ENCODE results near the gene TRAPPC12.
"Not testable (repeated sequence)": the region's sequence is repeated elsewhere in the genome, so short reads cannot be mapped to it uniquely, and the experiment has no call there.

Gene TRAPPC12

DNA sequence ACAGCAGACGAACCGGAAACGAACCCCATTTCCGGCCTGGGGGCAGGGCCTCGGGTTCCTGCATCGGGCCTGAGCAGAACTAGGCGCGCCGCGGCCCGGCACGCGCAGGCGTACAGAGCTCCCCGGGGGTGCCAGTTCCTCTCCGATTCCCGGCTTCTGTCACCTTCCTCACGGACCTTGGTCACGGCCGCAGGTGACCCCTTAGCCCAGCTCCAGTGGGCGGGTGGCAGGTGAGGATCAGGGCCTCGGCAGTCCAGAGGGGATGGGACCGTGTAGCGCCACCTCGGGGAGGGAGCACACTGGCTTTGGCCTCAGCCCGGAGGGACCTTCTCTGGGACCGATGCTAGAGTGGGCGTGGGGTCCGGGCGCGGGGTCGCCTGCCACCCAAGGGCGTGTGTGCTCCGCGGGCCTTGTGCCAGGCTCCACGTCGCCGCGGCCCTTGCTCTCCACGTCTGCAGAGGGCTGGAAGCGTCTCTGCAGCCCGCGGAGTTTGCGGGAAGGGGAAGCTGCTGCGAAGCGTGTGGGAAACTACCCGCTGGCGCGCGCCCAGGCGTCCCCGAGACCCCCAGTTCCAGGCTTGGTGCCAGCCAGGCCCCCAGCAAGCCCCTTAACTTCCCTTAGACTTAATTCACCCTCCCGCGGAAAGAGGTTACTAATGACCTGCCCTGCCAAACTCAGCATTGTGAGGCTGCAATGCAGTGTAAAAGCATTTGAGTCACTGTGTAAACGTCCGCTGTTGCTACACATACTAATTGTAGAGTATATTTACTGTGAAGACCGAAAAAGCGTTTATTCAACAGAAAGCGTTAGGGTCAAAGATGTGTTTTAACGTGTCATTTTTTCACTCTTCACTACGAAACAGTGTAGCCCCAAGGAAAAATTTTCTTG, at the start of gene TRAPPC12:
TSS of gene TRAPPC12 (plus strand) at position 48 of the 888 bp plus-strand sequence. CDS start 7,930 bp downstream, outside the sequence.
- peak; percentile 95 for DNase-seq

DNA sequence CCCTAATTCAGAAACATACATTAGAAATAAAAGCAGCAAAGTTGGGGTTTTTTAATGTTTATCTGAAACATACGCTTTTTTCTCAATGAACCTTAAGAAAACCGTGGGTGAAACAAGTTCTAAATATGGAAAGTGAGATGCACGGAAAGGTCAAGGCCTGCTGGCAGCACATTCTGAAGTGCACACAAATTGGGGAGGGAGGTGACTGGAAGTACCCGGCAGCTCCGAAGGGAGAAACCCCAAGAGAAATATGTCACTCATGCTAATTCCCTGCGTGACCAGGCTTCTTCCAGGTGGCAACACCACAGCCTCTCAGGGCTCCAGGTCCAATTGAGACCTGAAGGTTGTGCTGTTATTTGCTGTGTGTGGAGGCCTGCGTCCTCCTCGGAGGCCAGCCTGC, 47.4 kb upstream of the TRAPPC12 start:
- DNase-seq: no peak

DNA sequence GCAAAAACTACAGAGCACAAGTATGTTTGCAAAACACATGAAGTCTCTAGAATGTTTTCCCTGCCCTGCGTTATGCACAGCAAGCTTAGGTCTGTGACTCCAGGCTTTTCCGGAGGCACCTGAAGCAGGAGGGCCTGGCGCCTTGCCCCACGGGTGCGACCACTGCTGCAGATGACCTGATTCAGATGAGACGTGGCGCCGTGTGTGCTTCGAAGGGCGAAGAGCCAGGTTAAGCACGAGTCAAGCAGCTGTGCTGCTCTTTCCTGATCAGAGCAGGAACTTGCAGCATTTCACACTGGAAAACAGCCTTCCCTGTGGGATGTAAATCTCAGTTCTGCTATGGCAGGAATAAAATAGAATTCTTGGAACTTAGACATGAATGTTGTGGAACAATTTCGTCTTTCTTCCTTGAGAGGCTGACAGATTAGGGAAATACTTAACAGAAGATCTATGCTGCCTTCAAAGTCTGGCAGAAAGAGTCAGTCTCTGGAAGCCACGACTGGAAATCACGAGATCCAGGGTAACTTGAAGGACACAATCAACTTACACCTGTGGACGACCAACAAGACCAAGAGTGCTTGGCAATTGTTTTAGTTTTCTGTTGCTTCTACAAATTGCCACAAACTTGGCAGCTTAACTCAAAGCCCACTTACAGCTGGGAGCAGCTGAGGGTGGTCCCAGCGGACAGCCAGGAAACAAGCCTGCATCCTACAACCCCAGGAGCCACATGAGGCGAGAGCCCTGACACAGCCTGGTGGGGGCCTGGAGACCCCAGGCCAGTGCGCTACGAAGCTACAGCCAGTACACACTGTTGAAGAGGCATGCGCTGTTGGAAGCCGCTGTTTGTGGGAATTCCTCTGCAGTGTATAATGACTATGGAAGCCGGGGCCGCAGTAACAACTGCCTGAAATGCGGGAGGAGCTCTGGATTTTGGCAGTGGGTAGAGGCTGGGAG, 44.8 kb upstream of the TRAPPC12 start:
- no peak for DNase-seq

DNA sequence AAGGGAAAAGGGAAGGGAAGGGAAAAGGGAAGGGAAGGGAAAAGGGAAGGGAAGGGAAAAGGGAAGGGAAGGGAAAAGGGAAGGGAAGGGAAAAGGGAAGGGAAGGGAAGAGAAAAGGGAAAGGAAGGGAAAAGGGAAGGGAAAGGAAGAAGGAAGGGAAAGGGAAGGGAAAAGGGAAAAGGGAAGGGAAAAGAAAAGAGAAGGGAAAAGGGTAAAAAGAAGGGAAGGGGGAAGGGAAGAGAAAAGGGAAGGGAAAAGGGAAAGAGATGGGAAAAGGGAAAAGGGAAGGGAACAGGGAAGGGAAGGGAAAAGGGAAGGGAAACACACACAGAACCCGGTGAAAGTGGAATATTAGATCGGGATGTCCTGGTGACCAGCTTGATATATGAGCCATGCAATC, 42.6 kb upstream of the TRAPPC12 start:
- DNase-seq: no peak

DNA sequence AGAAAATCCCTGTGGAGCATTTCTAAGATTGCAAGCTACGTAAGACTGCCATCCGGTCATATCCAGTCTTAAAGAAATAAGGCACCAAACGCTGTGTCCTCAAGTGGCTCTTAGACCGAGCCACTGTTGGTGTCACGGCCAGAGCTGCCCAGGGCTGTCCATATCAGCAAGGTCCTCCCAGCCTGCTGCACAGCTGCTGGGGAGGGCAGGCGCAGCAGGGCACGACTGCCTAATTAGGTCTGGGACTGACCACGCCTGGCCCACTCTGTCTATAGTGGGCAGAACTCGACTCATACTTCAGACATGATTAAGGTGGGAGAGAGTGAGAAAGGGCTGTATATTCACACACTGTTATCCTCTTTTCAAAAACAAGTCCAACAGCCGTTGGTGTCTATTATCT, 41.2 kb upstream of the TRAPPC12 start:
- no peak for DNase-seq

DNA sequence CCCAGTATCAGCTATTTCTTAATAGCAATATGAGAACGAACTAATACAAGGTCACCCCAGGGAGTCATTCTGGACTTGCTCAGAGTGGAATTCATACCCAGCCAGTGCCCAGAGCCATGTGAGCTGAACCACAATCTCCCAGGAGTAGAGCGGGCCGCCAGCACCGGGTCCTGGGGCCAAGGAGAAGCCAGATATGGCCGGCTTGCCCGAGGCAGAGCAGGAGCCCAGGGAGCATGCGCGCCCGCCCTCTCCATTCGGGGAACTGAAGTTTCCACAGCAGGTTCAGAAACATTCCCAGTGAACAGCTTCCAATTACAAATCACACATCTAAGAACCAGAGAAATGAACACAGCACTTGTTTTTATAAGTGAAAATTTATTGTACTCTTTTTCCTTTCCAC, 39.4 kb upstream of the TRAPPC12 start:
- DNase-seq: no peak

DNA sequence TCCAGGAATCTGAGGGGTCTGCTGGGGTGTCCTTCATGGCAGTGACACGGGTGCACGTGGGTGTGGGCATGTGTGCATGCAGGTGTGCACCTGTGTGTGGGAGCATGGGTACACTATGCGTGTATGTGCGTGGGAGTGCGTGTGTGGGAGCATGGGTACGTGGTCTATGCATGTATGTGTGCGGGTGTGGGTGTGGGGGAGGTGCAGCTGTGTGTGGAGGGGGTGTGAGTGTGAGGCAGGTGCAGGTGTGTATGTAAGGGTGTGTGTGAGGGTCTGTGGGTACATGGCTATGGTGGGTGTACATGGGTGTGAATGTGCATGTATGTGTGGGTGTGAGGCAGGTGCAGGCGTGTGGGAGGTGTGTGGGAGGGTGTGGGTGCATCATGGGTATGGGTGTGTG, 38.2 kb upstream of the TRAPPC12 start:
- no peak for DNase-seq

DNA sequence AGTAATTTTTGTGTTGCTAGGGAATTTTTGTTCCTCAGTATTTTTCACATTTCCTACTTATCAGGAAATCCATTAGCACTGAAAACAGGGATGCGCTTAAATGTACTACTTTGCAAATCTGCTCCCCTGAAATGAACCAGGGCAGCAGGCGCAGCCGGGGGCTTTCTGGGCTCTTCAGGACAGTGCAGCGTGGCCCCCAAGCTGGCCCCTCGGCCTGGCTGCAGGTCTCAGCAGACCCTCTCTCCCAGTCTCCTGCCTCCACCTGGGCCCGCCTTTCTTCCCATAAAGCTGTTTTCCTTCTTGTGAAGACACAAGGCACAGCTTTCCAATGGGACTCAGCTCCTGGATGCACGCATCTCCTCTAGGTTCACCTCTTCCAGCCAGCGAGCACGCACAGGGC, 37.2 kb upstream of the TRAPPC12 start:
- no peak for DNase-seq

DNA sequence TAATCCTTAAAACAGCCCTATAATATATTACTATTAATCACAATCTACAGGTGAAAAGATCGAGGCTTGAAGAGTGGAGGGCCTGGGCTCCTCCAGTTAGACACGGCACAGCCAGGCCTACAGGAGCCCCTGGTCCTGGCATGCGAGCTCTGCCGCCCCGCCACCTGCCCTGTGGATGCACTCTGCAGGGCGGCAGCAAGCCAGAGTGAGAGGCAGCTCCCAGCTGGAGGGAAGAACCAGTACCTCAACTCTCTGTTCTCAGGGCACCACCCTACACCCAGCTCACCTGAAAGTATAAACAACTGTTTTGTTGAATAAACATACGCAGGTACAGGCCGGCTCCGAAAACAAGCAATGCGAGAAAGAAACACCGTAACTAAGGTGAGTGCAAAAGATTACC, 36.5 kb upstream of the TRAPPC12 start:
- no peak for DNase-seq

DNA sequence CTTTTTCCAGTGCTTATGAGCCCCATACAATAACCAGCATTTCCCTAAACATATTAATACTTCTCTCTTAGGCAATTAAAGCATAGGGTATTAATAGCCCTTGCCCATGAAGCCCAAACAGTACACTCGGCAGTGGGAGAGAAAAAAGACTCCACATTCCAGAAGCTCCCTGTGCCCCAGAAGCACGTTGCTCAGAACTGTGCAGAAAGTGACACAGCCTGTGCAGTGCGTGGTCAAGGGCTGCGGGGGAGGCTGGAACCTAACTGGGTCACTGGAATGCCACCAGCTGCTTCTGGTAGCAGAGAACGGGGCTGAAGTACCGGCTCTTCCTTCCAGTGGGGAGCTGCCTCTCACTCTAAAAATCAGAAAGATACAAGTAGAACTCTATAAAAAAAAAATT, 34.6 kb upstream of the TRAPPC12 start:
- DNase-seq: no peak

DNA sequence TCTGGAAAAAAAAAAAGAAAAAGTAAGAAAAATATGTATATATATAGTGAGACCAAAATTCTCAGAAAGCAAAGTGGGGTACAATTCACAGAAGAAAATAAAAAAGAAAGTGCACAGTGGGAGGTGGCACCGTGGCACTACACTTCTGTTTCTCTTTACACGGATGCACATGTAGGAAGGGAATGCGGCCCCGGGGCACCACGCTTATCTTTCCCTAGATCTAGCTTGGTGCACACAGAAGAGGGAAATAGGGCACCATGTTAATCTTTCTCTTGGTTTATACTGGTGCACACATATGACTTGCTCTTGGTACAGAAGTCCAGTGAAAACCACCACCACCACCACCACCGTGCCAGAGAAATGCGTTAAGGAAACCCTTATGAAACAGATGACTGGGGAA, 33.9 kb upstream of the TRAPPC12 start:
- no peak for DNase-seq

DNA sequence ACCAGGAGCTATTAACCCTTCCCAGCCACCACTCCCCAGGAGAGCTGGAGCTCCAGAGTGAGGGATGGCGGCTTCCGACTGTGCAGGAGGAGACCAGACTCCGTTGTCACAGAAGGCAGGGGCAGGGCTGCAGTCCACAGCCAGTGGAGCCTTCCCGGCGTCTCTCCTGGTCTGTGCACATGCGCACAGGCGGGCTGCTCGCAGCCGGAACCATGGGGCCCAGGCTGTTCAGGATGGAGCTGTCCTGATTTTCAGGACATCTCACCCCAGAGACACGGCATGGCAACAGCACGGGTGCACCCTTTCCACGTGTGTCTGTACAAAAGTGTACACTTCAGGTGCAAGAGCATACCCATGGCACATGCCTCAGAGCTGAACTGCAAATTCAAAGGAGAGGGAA, 30.7 kb upstream of the TRAPPC12 start:
- DNase-seq: peak; percentile 87

DNA sequence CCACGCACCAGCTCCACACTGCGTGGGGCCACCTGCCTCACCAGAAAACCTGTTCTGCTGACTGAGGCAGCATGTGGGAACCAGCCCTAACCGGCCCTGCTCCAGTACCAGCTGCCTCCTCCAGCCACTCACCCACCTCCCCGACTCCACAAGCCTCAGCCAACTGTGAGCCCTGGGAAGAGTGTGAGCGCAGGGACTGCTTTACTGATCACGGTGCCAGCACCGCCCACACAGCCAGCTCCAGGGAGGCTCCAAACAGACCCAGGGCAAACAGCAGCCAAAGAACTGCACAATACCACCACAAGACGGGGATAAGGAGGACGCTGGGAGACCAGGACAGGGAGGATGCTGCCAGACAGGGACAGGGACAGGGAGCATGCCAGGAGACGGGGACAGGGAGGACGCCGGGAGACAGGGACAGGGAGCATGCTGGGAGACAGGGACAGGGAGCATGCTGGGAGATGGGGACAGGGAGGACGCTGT, 30.2 kb upstream of the TRAPPC12 start:
- DNase-seq: peak; percentile 82

DNA sequence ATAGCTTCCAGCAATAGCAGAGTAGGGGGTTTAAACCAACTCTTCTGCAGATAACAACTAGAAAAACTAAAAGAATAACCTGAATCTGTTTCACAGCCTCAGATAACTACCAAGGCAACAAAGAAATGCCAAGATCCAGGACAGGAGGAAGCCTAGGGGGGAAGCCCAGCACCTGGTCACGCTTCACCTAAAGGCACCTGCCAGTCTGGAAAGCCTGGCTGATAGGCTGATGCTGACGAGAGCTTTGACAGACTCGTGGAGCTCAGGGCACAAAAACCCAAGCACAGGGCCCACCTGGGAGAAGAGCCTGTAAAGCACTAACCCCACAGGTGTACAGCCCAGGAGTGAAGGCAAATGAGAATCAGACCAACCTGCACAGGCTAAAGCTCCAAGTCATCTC, 24.5 kb upstream of the TRAPPC12 start:
- DNase-seq: no peak

DNA sequence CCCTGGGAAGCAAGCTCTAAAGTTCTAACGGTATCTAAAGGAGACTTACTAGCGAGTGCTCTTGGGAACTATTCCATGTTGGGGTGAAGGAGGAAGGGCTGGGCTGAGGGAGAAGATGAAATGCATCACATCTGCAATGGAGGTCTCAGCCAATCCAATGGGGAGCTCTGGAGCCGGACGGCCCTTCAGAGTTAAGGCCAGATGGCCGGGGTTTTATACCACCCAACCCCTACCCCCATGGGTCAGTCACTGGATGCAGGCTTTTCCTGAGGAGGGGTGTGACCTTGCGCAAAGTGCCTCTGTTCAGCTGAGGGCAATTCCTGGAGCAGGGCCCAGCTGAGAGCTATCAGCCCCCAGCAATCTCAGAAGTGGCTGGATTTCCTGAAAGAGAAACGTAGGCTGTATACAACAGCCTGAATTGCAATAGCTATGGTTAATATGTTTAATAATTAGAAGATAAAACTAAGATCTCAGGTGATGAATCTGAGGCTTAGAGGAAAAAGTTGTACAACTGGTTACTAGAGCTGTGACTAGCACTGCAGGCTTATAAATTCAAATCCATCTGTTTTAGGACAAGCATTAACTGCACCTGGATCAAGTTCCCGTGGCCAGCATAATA, 23.4 kb upstream of the TRAPPC12 start:
- no peak for DNase-seq

DNA sequence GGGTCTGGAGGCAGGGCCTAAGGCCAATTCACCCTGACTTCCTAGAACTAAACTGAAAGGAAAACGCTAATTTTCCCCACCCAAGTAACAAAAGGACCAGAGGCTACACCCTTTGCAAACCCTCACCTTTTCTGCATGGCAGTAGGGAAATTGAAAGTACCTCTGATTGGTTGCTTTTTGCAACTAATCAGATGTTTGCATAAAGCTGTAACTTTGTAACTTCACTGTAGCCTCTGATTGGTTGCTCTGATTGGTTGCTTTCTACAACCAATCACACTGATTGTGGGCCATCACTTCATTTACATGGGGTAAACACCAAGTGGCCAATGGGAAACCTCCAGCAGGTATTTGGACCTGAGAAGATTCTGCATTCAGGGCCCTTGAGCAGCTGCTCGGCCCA, 22.7 kb upstream of the TRAPPC12 start:
- DNase-seq: no peak

DNA sequence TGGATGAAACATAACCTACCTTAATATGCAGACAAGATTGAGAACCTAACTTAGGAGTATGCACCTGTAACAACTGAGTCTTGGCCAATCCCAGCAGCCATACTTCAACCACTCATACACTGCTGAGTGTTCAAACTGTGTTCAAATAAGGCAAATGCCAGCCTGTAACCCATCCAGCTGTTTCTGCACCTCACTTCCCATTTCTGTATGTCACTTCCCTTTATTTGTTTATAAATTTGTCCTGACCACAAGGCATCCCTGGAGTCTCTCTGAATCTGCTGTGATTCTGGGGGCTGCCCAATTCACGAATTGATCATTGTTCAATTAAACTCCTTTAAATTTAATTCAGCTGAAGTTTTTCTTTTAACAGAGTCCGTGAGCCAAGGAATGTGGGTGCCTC, 22.0 kb upstream of the TRAPPC12 start:
- not testable (repeated sequence) for DNase-seq

DNA sequence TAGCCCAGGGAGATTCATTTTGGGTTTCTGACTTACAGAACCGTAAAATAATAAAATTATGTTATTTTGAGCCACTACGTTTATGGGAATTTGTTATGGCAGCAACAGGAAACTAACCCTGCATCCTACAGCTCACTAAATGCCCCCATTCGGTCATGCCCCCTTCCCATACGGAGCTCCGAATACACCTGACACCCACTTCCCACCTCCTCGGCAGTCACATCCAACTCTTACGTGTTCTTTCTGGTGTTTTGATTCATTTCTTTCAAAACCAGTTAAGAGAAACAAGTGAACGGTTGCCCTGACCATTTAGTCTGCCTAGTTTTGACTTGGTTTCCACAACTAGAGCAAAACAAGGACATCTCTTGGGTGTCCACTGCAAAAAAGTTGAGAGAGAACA, 21.6 kb upstream of the TRAPPC12 start:
- DNase-seq: no peak

DNA sequence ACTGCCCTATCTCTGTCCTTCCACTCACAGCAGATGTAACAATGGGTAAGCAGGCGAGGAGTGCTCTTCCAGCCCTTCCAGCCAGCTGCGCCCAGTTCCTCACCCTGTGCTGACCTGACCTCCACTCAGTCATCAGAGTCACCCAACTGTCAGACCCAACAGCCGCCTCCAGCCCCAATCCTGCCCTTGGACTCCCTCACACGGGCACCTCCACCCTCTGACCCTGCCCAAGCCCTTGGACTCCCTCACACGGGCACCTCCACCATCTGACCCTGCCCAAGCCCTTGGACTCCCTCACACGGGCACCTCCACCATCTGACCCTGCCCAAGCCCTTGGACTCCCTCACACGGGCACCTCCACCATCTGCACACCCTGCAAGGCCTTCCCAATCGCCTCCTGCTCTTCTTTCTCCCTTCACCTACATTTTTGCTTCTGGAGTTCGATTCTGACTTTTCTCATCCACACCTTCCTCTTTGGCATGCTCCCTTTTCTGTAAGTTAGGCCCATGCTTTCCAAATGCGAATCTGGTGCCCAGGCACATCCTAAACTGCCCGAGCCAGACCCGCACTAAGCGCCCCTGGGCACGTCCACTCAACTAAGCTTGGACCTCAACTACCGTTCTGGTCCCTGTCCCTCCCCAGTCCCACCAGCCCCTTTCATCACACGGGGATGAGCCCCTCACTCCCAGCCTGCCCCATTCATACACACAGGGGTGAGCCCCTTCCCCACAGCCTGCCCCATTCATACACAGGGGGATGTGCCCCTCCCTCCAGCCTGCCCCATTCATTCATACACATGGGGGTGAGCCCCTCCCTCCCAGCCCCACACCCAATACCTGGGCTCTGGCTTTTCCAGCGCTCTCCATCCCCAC, 17.7 kb upstream of the TRAPPC12 start:
- DNase-seq: no peak

DNA sequence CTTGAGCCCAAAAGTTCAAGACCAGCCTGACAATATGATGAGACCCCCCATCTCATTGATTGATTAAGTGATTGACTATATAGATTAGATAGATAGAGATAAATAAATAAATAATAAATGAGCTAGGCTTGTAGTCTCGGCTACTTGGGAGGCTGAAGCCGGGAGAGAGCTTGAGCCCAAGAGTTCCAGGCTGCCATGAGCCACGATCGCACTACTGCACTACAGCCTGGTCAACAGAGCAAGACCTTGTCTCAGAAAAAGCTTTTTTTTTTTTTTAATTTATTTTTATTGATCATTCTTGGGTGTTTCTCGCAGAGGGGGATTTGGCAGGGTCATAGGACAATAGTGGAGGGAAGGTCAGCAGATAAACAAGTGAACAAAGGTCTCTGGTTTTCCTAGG, 14.3 kb upstream of the TRAPPC12 start:
- no peak for DNase-seq

DNA sequence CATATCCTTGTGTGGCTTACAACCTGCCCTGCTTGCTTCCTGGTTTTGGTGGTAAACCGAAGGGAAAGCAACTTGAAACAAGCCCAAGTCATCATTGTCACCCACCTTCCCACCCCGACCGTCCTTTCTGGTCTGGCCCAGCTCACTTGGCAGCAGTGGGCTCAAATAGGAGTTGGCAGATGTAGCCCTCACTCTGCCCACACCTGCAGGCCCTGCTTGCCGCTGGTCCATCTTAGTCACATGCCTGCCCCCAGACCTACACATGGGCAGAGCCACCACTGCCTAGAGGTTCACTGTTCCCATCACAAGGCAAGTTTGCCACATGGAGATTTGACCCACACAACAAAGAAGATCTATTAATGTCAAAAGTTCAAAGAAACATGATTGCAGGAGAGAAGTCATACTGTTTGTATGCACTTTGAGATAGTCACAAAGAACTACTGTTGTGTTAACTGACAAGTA, 11.2 kb upstream of the TRAPPC12 start:
- no peak for DNase-seq
